Activated CD4-positive, alpha-beta T cell treated with anti-CD3 and anti-CD28 coated beads for 4 hours (primary cell): Measurements from ENCODE around the gene PMM2.
"Not testable (repeated sequence)": the region's sequence is repeated elsewhere in the genome, so short reads cannot be mapped to it uniquely, and the experiment has no call there.

Source experiments
- DNase-seq, 2 donors: peaks; one replicate each; pipeline ENCODE4 v3.0.0-alpha.2; 2020

The PMM2 gene

GRCh38 chr16:8822403-8822802 lies 24.8 kb downstream of the PMM2 start:
- DNase-seq, result no peak

DNA sequence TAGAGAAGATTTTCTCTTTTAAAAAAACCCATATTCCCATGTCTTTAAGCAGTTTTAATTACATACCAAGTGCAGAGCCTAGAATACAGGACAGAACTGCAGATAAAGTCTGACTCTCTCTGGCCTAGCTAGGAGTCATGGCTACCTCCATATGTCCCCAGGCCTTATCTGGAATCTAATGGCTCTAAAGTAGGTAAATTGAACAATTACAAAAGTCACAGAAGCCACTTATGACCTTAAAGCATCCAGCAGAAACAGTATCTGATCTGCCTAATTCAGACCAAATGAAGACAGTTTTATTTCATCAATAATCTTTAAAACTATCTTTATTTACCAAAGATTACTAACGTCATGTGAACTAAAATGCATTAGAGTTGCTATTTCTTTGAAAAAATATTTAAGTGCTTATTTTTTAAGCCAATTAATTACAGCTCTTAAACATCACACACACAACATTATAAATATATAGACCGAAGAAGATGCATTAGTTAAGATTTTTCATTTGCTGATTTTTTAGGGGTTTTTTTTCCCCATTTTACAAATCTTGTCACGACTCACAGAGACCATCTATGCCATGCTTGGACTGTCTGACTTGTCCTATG lies 28.7 kb downstream of the PMM2 start:
- DNase-seq, result no peak

DNA sequence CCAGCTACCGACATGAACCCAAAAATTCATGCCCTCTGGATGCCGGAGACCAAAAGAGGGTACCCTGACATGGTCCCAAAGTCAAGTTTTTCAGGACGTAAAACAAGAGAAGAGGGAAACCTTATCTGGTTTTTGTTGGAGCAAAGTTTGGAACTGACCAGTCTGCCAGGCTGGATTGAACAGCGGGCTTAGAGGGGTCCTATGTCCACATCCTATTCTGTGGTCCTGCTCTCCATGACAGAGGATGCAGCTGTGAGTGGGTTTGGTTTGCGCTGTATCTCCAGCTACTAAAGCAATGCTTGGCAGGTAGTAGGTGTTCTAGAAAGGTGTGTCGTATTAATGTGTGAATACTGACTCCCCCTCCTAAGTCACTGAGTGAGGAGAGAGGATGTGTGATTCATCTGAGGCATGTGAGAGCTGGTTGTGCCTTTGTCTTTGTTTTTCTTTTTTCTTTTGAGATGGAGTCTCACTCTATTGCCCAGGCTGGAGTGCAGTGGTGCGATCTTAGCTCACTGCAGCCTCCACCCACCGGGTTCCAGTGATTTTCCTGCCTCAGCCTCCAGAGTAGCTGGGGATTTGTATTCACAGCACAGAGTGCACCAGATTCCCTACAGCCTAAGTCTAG lies 31.0 kb downstream of the PMM2 start:
- no peak for DNase-seq

GRCh38 chr16:8831450-8831849 lies 33.8 kb downstream of the PMM2 start:
- DNase-seq, result no peak

GRCh38 chr16:8831871-8832716 lies 34.5 kb downstream of the PMM2 start:
- no peak for DNase-seq

DNA sequence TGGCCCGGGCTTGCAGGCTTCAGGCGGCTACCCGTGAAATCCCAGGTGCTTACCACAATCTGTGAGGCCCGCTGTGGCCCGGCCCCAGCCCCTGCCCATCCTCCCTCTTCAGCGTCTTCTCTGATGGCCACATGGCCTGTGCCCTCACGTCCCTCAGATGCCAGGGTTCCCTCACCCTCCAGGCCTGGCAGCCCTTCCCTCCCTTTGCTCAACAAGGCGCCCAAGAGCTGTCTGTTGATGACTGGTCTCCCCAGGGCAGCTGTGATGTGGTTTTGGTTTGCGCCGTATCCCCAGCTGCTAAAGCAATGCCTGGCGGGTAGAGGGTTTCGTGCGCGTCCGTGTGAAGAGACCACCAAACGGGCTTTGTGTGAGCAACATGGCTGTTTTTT lies 35.1 kb downstream of the PMM2 start:
- no peak for DNase-seq

DNA sequence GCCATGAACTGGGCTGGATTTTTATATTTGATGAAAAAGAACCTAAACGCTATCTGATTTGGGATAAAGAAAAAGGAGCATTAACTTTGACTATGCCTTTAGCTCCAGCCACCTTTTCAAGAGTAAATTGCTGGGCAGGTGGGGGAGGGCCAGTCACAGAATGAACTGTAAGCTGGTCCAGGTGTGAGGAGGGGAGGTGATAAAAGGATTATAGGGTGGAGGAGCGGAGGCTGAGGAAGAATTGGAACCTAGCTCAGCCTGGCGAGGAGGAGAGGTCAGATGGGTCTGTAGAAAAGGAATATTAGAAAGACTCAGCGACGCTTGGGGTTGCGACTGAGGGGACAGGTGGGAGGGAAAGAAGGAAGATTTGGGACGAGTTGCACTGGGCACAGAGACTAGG lies 39.2 kb downstream of the PMM2 start:
- not testable (repeated sequence) for DNase-seq

- not testable (repeated sequence) for DNase-seq
Observed at GRCh38 chr16:8837594-8837993, 40.0 kb downstream of the PMM2 start.

- not testable (repeated sequence) for DNase-seq
Observed at GRCh38 chr16:8842016-8842415, 44.4 kb downstream of the PMM2 start.

GRCh38 chr16:8843296-8843695 lies 45.7 kb downstream of the PMM2 start:
- not testable (repeated sequence) for DNase-seq

GRCh38 chr16:8845699-8846298 lies 48.2 kb downstream of the PMM2 start:
- no peak for DNase-seq

- DNase-seq, result no peak
Observed at GRCh38 chr16:8846401-8846932, 48.8 kb downstream of the PMM2 start.

- no peak for DNase-seq
Observed at GRCh38 chr16:8847145-8847544, 49.5 kb downstream of the PMM2 start.

GRCh38 chr16:8847623-8848022 lies 50.0 kb downstream of the PMM2 start:
- DNase-seq, result no peak

- DNase-seq, result no peak
Observed at GRCh38 chr16:8848231-8848938, 50.7 kb downstream of the PMM2 start.

- no peak for DNase-seq
Observed at GRCh38 chr16:8848939-8849391, 51.3 kb downstream of the PMM2 start.

- no peak for DNase-seq
Observed at GRCh38 chr16:8849411-8850011, 51.9 kb downstream of the PMM2 start.

GRCh38 chr16:8850279-8850885 lies 52.7 kb downstream of the PMM2 start:
- DNase-seq, result no peak

- DNase-seq, result no peak
Observed at GRCh38 chr16:8851761-8852403, 54.2 kb downstream of the PMM2 start.

DNA sequence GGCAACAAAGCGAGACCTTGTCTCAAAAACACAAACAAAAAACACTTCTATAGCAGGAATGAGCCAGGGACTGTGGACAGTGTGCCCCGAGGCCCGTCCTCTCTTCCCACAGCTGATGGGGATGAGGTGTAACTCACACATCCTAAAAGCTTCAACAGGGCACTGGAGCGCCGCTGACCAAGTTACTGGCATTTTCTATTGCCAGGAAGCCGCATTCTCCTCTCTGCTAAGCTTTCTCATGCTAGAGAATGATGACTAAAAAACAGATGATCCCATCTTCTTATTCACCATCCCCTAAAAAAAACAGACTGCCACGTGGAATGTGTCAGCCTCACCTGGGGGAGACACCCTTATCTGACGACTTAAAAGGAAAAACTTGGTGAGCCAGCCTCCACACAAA lies 54.9 kb downstream of the PMM2 start:
- DNase-seq, result no peak

- no peak for DNase-seq
Observed at GRCh38 chr16:8853150-8853549, 55.5 kb downstream of the PMM2 start.
